Hematopoietic multipotent progenitor cell treated with erythropoietin and hydrocortisone succinate and interleukin-3 and kit ligand, for 17 days (in vitro differentiated cells): ENCODE data around the gene CDH12.
"Not testable (repeated sequence)": the region's sequence is repeated elsewhere in the genome, so short reads cannot be mapped to it uniquely, and the experiment has no call there.

Experiments used
- DNase-seq: peaks from one replicate; pipeline ENCODE4 v3.0.0-alpha.2; 2015; ENCODE audit warnings: low spot score

Gene CDH12

GRCh38 chr5:22010808-22011207 lies 842.3 kb downstream of the CDH12 start:
- not testable (repeated sequence) for DNase-seq

GRCh38 chr5:22001097-22001496 lies 852.0 kb downstream of the CDH12 start:
- DNase-seq = not testable (repeated sequence)

- DNase-seq = not testable (repeated sequence)
These were observed 867.3 kb downstream of the CDH12 start for GRCh38 chr5:21985799-21986198.

GRCh38 chr5:21951571-21951970 lies 901.6 kb downstream of the CDH12 start:
- not testable (repeated sequence) for DNase-seq

GRCh38 chr5:21931116-21931515 lies 922.0 kb downstream of the CDH12 start:
- DNase-seq = no peak

GRCh38 chr5:21919414-21920022 lies 933.6 kb downstream of the CDH12 start:
- DNase-seq = no peak

- DNase-seq = no peak
These were observed 934.7 kb downstream of the CDH12 start for GRCh38 chr5:21918451-21918850.

- DNase-seq = no peak
These were observed 942.4 kb downstream of the CDH12 start for GRCh38 chr5:21910731-21911130.

- DNase-seq = no peak
These were observed 957.3 kb downstream of the CDH12 start for GRCh38 chr5:21895766-21896350.

GRCh38 chr5:21893161-21893560 lies 960.0 kb downstream of the CDH12 start:
- no peak for DNase-seq

- no peak for DNase-seq
These were observed 963.6 kb downstream of the CDH12 start for GRCh38 chr5:21889581-21889980.

- no peak for DNase-seq
These were observed 970.9 kb downstream of the CDH12 start for GRCh38 chr5:21882074-21882745.

GRCh38 chr5:21880164-21880563 lies 973.0 kb downstream of the CDH12 start:
- DNase-seq = no peak

GRCh38 chr5:21862986-21863385 lies 990.2 kb downstream of the CDH12 start:
- no peak for DNase-seq

- DNase-seq = no peak
These were observed 994.7 kb downstream of the CDH12 start for GRCh38 chr5:21858441-21858840.

- no peak for DNase-seq
These were observed 996.2 kb downstream of the CDH12 start for GRCh38 chr5:21856987-21857386.

- DNase-seq = no peak
These were observed 1005.8 kb downstream of the CDH12 start for GRCh38 chr5:21847300-21847699.

GRCh38 chr5:21844960-21845359 lies 1008.2 kb downstream of the CDH12 start:
- no peak for DNase-seq

GRCh38 chr5:21834863-21835262 lies 1018.3 kb downstream of the CDH12 start:
- DNase-seq = no peak

GRCh38 chr5:21831145-21831787 lies 1021.9 kb downstream of the CDH12 start:
- no peak for DNase-seq

GRCh38 chr5:21826884-21827283 lies 1026.3 kb downstream of the CDH12 start:
- DNase-seq = no peak

GRCh38 chr5:21823588-21823987 lies 1029.6 kb downstream of the CDH12 start:
- DNase-seq = no peak

- no peak for DNase-seq
These were observed 1030.0 kb downstream of the CDH12 start for GRCh38 chr5:21823076-21823574.
